PC-9 (cell line): ENCODE data around the gene LRRC1.

Source experiments
- EZH2 ChIP-seq: fragments of 200-600 bp; sonication (generic); IDR thresholded peaks from 2 replicates; pipeline ENCODE4 v1.8.0; 2017; ENCODE audit warnings: antibody characterized with exemption, low read depth
- TF ChIP-seq, protein P1 (sequence below): fragments of 200-600 bp; sonication (generic); conservative IDR thresholded peaks from 2 replicates; pipeline ENCODE4 v1.6.1; 2017; ENCODE audit warnings: mixed run types, antibody characterized with exemption, mild to moderate bottlenecking, moderate library complexity

DNA sequence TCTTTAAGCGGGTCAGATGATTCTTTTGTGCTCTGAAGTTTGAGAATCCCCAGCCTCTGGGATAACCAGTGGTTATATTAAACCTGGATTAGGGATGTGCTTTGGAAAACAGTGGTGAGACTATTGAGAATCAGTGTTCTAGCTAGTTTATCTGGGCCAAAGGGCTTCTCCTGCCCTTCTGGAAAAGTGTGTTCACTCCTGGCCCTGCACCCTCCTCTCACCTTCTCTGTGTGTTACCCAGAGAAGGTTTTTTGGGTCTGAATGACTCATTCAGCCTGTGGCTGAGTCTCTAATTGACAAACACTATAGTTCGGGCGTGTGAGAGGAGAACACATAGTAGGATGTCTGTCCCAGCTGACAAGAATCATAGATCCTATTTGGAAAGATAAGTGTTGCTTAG, 66.7 kb downstream of the LRRC1 start:
- no peak for TF ChIP-seq EZH2
- TF ChIP-seq, protein P1, sequence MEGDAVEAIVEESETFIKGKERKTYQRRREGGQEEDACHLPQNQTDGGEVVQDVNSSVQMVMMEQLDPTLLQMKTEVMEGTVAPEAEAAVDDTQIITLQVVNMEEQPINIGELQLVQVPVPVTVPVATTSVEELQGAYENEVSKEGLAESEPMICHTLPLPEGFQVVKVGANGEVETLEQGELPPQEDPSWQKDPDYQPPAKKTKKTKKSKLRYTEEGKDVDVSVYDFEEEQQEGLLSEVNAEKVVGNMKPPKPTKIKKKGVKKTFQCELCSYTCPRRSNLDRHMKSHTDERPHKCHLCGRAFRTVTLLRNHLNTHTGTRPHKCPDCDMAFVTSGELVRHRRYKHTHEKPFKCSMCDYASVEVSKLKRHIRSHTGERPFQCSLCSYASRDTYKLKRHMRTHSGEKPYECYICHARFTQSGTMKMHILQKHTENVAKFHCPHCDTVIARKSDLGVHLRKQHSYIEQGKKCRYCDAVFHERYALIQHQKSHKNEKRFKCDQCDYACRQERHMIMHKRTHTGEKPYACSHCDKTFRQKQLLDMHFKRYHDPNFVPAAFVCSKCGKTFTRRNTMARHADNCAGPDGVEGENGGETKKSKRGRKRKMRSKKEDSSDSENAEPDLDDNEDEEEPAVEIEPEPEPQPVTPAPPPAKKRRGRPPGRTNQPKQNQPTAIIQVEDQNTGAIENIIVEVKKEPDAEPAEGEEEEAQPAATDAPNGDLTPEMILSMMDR, result no peak
